ENCODE measurements around the gene MBD5. TPM values are rescaled to one million over a fixed set of nuclear protein-coding genes. Genes with fewer than 3 reads are reported as not detected.

MBD5 gene
- total RNA-seq, 2 donors from 2014 or later = 20.8 to 33.5 TPM

DNA sequence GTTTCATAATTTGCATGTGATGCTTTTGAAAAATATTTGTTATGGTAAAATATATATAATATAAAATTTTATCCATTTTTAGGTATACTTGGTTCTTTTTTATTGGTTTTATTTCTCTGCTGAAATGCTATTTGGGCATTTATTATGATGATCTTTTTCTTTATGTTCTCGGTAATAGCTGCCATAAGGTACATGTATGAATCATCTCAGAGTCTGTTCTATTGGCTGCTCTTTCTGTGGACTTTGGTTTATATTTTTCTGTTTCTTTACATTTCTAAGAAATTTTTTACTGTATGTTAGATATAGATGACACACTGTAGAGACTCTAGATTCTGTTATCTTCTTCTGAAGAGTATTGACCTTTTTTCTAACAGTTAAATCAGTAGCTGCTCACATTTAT lies 219.9 kb downstream of the MBD5 start:
- H3K4me3 ChIP-seq = no peak overlapping the region
- ATAC-seq (no peak), DNase-seq (no peak)
- intact Hi-C loops (cut with DNase I) = no loop called here
- H3K27ac ChIP-seq = no peak overlapping the region
- H3K9me3 ChIP-seq = peaks cover 0 to 7% (median 0%) of the 10 kb centered on the region in 3 donors
- TF ChIP-seq, protein P1, sequence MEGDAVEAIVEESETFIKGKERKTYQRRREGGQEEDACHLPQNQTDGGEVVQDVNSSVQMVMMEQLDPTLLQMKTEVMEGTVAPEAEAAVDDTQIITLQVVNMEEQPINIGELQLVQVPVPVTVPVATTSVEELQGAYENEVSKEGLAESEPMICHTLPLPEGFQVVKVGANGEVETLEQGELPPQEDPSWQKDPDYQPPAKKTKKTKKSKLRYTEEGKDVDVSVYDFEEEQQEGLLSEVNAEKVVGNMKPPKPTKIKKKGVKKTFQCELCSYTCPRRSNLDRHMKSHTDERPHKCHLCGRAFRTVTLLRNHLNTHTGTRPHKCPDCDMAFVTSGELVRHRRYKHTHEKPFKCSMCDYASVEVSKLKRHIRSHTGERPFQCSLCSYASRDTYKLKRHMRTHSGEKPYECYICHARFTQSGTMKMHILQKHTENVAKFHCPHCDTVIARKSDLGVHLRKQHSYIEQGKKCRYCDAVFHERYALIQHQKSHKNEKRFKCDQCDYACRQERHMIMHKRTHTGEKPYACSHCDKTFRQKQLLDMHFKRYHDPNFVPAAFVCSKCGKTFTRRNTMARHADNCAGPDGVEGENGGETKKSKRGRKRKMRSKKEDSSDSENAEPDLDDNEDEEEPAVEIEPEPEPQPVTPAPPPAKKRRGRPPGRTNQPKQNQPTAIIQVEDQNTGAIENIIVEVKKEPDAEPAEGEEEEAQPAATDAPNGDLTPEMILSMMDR (IDR thresholded peaks at IDR 0.05) = no peak
- TF ChIP-seq POLR2A (IDR thresholded peaks at IDR 0.05) = no peak
- peaks cover 7% of the 10 kb centered on the region for H3K4me1 ChIP-seq
- WGBS, 2 donors = 100% methylated on average over 1 of the region's 1 CpG
- peaks cover 0 to 2% of the 10 kb centered on the region in 2 donors for H3K36me3 ChIP-seq (replicated peaks in 1 of 2; ENCODE audit: insufficient read depth in 1 of 2, low read depth in 2 of 2)
- no peaks in the 10 kb centered on the region for H3K27me3 ChIP-seq

DNA sequence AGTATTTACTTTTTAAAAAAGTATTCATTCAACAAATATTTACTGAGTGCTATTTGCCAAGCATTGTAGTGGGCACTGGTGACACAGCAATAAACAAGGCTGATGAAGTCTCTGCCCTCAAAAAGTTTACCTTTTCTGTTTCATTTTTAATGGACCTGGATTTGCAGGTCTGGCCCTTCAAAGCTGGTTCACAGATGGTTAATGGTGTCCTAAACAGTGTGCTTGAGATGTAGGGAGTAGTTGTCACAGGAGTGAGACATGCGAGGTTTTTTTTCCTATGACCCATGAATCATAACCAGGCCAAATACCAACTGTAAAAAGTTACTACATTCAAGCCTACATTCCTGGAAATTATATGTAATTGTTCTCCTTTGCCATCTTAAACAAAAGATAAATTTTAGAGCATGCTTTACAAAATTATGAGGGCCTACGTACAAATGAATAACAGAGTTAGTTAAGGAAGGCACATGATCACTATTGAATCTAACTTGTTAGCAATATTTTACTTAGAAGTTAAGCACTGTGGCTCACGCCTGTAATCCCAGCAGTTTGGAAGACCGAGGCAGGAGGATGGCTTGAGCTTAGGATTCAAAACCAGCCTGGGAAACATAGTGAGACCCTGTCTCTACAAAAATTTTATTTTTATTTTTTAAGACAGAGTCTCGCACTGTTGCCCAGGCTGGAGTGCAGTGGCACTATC lies 223.9 kb downstream of the MBD5 start:
- no peak for DNase-seq
- WGBS, 2 donors = 65 to 74% methylated on average over 5 of the region's 5 CpGs
- no peaks in the 10 kb centered on the region for H3K36me3 ChIP-seq (replicated peaks in 1 of 2; ENCODE audit: insufficient read depth in 1 of 2, low read depth in 2 of 2)
- TF ChIP-seq POLR2A (IDR thresholded peaks at IDR 0.05) = no peak
- TF ChIP-seq, protein P1 (IDR thresholded peaks at IDR 0.05) = no peak
- H3K9me3 ChIP-seq = no peaks in the 10 kb centered on the region
- intact Hi-C loops (cut with DNase I) = no loop called here
- H3K27me3 ChIP-seq = no peaks in the 10 kb centered on the region
- peaks cover 7% of the 10 kb centered on the region for H3K4me1 ChIP-seq
- H3K27ac ChIP-seq = no peak overlapping the region
- no peak for ATAC-seq
- H3K4me3 ChIP-seq = no peak overlapping the region

DNA sequence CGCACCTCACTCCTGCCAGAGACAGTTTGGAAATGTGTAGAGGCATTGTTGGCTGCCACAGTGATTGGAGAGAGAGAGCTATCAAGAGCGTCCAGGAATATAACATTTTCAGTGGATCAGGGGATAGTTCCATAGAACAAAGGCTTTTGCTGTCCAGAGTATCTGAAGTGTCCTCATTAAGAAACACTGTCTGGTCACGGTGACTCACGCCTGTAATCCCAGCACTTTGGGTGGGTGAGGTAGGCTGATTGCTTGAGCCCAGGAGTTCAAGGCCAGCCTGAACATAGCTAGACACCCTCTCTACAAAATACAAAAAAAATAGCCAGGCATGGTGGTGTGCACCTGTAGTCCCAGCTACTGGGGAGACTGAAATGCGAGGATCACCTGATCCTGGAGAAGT lies 231.1 kb downstream of the MBD5 start:
- H3K36me3 ChIP-seq (replicated peaks in 1 of 2; ENCODE audit: insufficient read depth in 1 of 2, low read depth in 2 of 2) = no peaks in the 10 kb centered on the region
- H3K27ac ChIP-seq = no peak overlapping the region
- no peak overlapping the region for H3K4me3 ChIP-seq
- no peaks in the 10 kb centered on the region for H3K9me3 ChIP-seq
- WGBS, 2 donors = 92 to 96% methylated on average over 5 of the region's 5 CpGs
- H3K27me3 ChIP-seq = no peaks in the 10 kb centered on the region
- DNase-seq (no peak), ATAC-seq (no peak)
- intact Hi-C loops (cut with DNase I) = no loop called here
- no peaks in the 10 kb centered on the region for H3K4me1 ChIP-seq
- TF ChIP-seq, protein P1 (IDR thresholded peaks at IDR 0.05) = no peak
- TF ChIP-seq POLR2A (IDR thresholded peaks at IDR 0.05) = no peak

DNA sequence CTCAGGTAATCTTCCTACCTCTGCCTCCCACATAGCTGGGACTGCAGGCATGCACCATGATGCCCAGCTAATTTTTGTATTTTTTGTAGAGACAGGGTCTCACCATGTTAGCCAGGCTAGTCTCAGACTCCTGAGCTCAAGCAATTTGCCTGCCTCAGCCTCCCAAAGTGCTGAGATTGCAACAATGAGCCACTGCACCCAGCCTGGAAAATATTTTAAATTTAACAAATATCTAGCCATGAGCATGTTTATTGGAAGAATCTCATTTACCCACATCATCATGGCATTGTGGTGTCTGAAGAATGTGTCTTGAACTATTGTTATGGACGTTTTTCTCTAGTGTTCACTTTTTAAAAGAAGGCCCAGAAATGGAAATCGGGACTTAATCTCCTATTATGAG lies 231.8 kb downstream of the MBD5 start:
- no peaks in the 10 kb centered on the region for H3K36me3 ChIP-seq (replicated peaks in 1 of 2; ENCODE audit: insufficient read depth in 1 of 2, low read depth in 2 of 2)
- 62 to 87% methylated on average over 2 of the region's 2 CpGs for whole genome bisulfite sequencing, 2 donors
- no peaks in the 10 kb centered on the region for H3K27me3 ChIP-seq
- TF ChIP-seq POLR2A (IDR thresholded peaks at IDR 0.05) = no peak
- TF ChIP-seq, protein P1 (IDR thresholded peaks at IDR 0.05) = no peak
- ATAC-seq (no peak), DNase-seq (no peak)
- no peaks in the 10 kb centered on the region for H3K4me1 ChIP-seq
- H3K27ac ChIP-seq = no peak overlapping the region
- intact Hi-C loops (cut with DNase I) = no loop called here
- no peak overlapping the region for H3K4me3 ChIP-seq
- H3K9me3 ChIP-seq = no peaks in the 10 kb centered on the region

DNA sequence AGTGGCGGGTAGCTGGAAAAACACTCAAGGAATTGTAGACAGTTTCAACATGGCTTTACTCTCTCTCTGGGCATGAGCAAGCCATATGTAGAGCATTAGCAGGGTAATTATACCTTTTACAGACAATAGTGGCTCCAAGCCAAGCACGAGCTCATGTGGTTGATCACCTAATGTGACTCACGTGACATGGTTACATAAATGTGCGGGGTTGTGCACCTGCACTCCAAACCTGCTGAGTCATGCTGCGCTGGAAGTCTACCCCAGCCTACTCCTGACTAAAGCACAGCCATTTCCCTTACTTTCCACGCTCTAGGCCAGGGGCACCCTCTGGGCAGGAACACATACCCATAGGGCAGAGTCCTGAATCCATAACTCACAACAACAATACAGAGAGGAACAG lies 232.8 kb downstream of the MBD5 start:
- no peak for TF ChIP-seq POLR2A (IDR thresholded peaks at IDR 0.05)
- TF ChIP-seq, protein P1 (IDR thresholded peaks at IDR 0.05) = no peak
- ATAC-seq = no peak
- intact Hi-C loops (cut with DNase I) = no loop called here

More for the DNA sequence above, 232.8 kb downstream of the MBD5 start:
- Histone ChIP-seq H3K9me3 (no peaks in the 10 kb centered on the region), H3K4me3 (no peak overlapping the region), H3K36me3 (replicated peaks in 1 of 2; ENCODE audit: insufficient read depth in 1 of 2, low read depth in 2 of 2) (no peaks in the 10 kb centered on the region), H3K27ac (no peak overlapping the region), H3K27me3 (no peaks in the 10 kb centered on the region), H3K4me1 (no peaks in the 10 kb centered on the region)
- 96 to 97% methylated on average over 6 of the region's 6 CpGs for WGBS, 2 donors
- DNase-seq = no peak
